GM12891 (cell line): ENCODE results near the gene MYL10.

ENCODE experiments used
- DNase-seq: peaks from one replicate; pipeline ENCODE4 v3.0.0; 2011; ENCODE audit warnings: low spot score; ENCODE audit not compliant: insufficient read length
- FAIRE-seq: peaks from 2 replicates; lab custom pipeline; 2011; peaks lifted over from hg19 to GRCh38; lab: Jason Lieb, UNC
- PAX5 ChIP-seq: IDR thresholded peaks from 2 replicates; pipeline ENCODE4 v1.6.1; 2011; ENCODE audit warnings: low read length, moderate library complexity, mild to moderate bottlenecking; ENCODE audit not compliant: insufficient read depth, severe bottlenecking
- POLR2A ChIP-seq: IDR thresholded peaks from 2 replicates; pipeline ENCODE4 v1.6.1; 2011; ENCODE audit warnings: low read depth, low read length, control low read depth
- POLR2AphosphoS5 ChIP-seq: IDR thresholded peaks from 2 replicates; pipeline ENCODE4 v1.6.1; 2011; ENCODE audit warnings: low read depth, low read length, control low read depth
- POU2F2 ChIP-seq: IDR thresholded peaks from 2 replicates; pipeline ENCODE4 v1.6.1; 2011; ENCODE audit warnings: low read depth, mild to moderate bottlenecking, control low read depth, low read length, moderate library complexity
- SPI1 ChIP-seq: IDR thresholded peaks from 2 replicates; pipeline ENCODE4 v1.6.1; 2011; ENCODE audit warnings: low read depth, low read length, control low read depth
- TAF1 ChIP-seq: IDR thresholded peaks from 2 replicates; pipeline ENCODE4 v1.6.1; 2011; ENCODE audit warnings: low read depth, low read length, control low read depth

MYL10 gene

GRCh38 chr7:101602082-101602481, 27.0 kb downstream of the MYL10 start:
- FAIRE-seq (no peak), DNase-seq (no peak)
- TF ChIP-seq TAF1: no peak
- TF ChIP-seq POLR2AphosphoS5: no peak

GRCh38 chr7:101599787-101600186, 29.3 kb downstream of the MYL10 start:
- no peak for TF ChIP-seq POLR2AphosphoS5
- no peak for TF ChIP-seq PAX5
- TF ChIP-seq SPI1: no peak
- no peak for TF ChIP-seq POU2F2
- no peak for TF ChIP-seq TAF1
- no peak for TF ChIP-seq POLR2A
- FAIRE-seq: no peak

GRCh38 chr7:101598986-101599771, 29.9 kb downstream of the MYL10 start:
- no peak for FAIRE-seq
- TF ChIP-seq POLR2A (no peak), POU2F2 (no peak), SPI1 (no peak), PAX5 (no peak), POLR2AphosphoS5 (no peak), TAF1 (no peak)

More at GRCh38 chr7:101599787-101600186, 29.3 kb downstream of the MYL10 start:
- DNase-seq: no peak

GRCh38 chr7:101598422-101598985, 30.6 kb downstream of the MYL10 start:
- FAIRE-seq (no peak), DNase-seq (no peak)
- TF ChIP-seq POLR2AphosphoS5: no peak
- no peak for TF ChIP-seq POU2F2
- no peak for TF ChIP-seq SPI1
- TF ChIP-seq PAX5: no peak

More at GRCh38 chr7:101598986-101599771, 29.9 kb downstream of the MYL10 start:
- no peak for DNase-seq

- no peak for TF ChIP-seq PAX5
- TF ChIP-seq POLR2AphosphoS5: no peak
- no peak for TF ChIP-seq POLR2A
- no peak for TF ChIP-seq SPI1
- no peak for TF ChIP-seq POU2F2
- no peak for TF ChIP-seq TAF1
- FAIRE-seq: no peak
- DNase-seq: no peak
These were observed 31.2 kb downstream of the MYL10 start for GRCh38 chr7:101597941-101598340.

GRCh38 chr7:101596898-101597297, 32.2 kb downstream of the MYL10 start:
- FAIRE-seq (no peak), DNase-seq (no peak)
- TF ChIP-seq PAX5: no peak
- TF ChIP-seq POLR2A: no peak
- TF ChIP-seq SPI1: no peak
- TF ChIP-seq POU2F2: no peak

GRCh38 chr7:101595766-101596537, 33.1 kb downstream of the MYL10 start:
- no peak for DNase-seq
- no peak for FAIRE-seq
- TF ChIP-seq POU2F2 (no peak), TAF1 (no peak), POLR2A (no peak), SPI1 (no peak), POLR2AphosphoS5 (no peak)

GRCh38 chr7:101595246-101595645, 33.9 kb downstream of the MYL10 start:
- DNase-seq (no peak), FAIRE-seq (no peak)
- TF ChIP-seq PAX5 (no peak), POLR2A (no peak), TAF1 (no peak), SPI1 (no peak), POU2F2 (no peak), POLR2AphosphoS5 (no peak)

- TF ChIP-seq POU2F2: no peak
- TF ChIP-seq TAF1: no peak
- TF ChIP-seq PAX5: no peak
- FAIRE-seq (no peak), DNase-seq (no peak)
These were observed 34.3 kb downstream of the MYL10 start for GRCh38 chr7:101594790-101595189.

- TF ChIP-seq TAF1: no peak
- no peak for TF ChIP-seq POLR2AphosphoS5
- TF ChIP-seq POLR2A: no peak
- TF ChIP-seq POU2F2: no peak
- no peak for TF ChIP-seq SPI1
- TF ChIP-seq PAX5: no peak
- no peak for DNase-seq
- FAIRE-seq: no peak
These were observed 35.5 kb downstream of the MYL10 start for GRCh38 chr7:101593556-101593955.
